ENCODE data around the gene ACACB.

ACACB gene

DNA sequence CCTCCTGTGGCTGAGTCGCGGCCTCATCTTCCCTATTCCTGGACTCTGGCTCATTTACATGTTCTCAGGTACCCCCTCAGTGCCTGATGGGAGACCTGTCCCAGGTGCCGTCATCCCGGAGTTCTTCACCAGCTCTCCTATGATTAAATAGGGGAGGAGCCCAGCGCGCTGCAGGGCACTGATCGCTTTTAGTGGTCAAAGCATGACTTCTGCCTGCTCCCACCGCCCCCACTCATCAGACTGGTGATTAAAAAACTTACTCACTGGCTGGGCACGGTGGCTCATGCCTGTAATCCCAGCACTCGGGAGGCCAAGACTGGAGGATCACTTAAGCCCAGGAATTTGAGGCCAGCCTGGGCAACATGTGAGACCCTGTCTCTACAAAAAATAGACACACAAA lies 106.8 kb downstream of the ACACB start:
- no peak overlapping the region for H3K4me2 ChIP-seq (ENCODE audit: low read length)
- H3K9me3 ChIP-seq (replicated peaks; ENCODE audit: low read length) = no peaks in the 10 kb centered on the region
- no peak overlapping the region for H3K9ac ChIP-seq (ENCODE audit: low read depth, low read length)
- no peaks in the 10 kb centered on the region for H3K4me1 ChIP-seq (ENCODE audit: control insufficient read depth, insufficient read depth, low read length)
- H3K27me3 ChIP-seq (ENCODE audit: control insufficient read depth, insufficient read depth, low read length) = no peaks in the 10 kb centered on the region
- H3K4me3 ChIP-seq (ENCODE audit: low read length) = no peak overlapping the region
- H3K36me3 ChIP-seq (ENCODE audit: insufficient read depth, low read length) = no peaks in the 10 kb centered on the region

DNA sequence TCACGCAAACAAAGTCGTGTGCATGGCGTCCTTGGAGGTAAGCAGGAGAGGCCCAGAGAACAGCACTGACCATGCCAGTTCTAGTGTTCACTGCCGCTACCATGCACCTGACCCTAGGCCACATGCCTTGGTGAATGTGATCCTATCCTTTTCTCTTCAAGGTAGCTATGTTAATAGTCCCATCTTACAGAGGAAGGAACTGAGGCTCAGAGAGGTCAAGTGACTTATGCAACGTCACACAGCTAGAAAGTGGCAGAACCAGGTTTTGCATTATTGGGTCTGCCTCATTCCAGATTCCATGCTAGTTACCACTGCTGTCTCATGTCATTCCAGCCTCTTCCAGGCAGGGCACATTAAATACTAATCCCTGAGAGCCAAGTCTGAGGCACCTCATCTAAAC lies 107.5 kb downstream of the ACACB start:
- Histone ChIP-seq H3K4me1 (ENCODE audit: control insufficient read depth, insufficient read depth, low read length) (no peaks in the 10 kb centered on the region), H3K9me3 (replicated peaks; ENCODE audit: low read length) (no peaks in the 10 kb centered on the region), H3K9ac (ENCODE audit: low read depth, low read length) (no peak overlapping the region), H3K4me2 (ENCODE audit: low read length) (no peak overlapping the region), H3K27me3 (ENCODE audit: control insufficient read depth, insufficient read depth, low read length) (no peaks in the 10 kb centered on the region), H3K4me3 (ENCODE audit: low read length) (no peak overlapping the region), H3K36me3 (ENCODE audit: insufficient read depth, low read length) (no peaks in the 10 kb centered on the region)

DNA sequence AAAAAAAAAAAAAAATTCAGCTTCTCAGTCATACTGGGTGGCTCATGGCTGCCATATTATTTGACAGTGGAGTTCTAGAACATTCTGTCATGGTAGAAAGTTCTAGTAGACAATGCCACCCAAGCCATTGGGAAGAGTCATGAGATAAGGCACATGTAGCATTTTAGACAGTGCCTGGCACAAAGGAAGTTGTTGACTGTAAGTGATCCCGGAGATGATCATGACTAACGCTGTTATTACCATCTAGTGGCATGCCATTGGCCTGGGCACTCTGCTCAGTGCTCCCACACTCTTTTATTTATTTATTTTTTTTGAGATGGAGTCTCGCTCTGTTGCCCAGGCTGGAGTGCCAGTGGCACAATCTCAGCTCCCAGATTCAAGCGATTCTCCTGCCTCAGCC lies 112.3 kb downstream of the ACACB start:
- H3K27me3 ChIP-seq (ENCODE audit: control insufficient read depth, insufficient read depth, low read length) = no peaks in the 10 kb centered on the region
- H3K4me3 ChIP-seq (ENCODE audit: low read length) = no peak overlapping the region
- H3K4me2 ChIP-seq (ENCODE audit: low read length) = no peak overlapping the region
- no peaks in the 10 kb centered on the region for H3K4me1 ChIP-seq (ENCODE audit: control insufficient read depth, insufficient read depth, low read length)
- no peak overlapping the region for H3K9ac ChIP-seq (ENCODE audit: low read depth, low read length)
- H3K36me3 ChIP-seq (ENCODE audit: insufficient read depth, low read length) = no peaks in the 10 kb centered on the region
- no peaks in the 10 kb centered on the region for H3K9me3 ChIP-seq (replicated peaks; ENCODE audit: low read length)

DNA sequence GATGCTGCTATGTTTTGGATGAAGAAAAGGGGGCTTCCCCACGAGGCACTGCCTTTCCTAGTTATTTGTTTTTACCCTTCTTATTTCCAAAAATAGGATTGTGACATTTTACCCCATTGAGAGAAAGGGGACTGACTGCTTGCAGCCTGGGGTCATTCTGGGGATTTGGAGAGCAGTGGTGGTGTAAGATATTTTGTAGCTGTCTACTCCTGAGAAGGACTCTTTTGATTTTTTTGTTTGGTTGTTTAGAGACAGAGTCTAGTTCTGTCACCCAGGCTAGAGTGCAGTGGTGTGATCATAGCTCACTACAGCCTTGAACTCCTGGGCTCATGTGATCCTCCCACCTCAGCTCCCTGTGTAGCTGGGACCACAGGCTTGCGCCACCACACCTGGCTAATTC lies 113.8 kb downstream of the ACACB start:
- Histone ChIP-seq H3K4me1 (ENCODE audit: control insufficient read depth, insufficient read depth, low read length) (no peaks in the 10 kb centered on the region), H3K4me3 (ENCODE audit: low read length) (no peak overlapping the region), H3K36me3 (ENCODE audit: insufficient read depth, low read length) (no peaks in the 10 kb centered on the region), H3K27me3 (ENCODE audit: control insufficient read depth, insufficient read depth, low read length) (no peaks in the 10 kb centered on the region), H3K9ac (ENCODE audit: low read depth, low read length) (no peak overlapping the region), H3K9me3 (replicated peaks; ENCODE audit: low read length) (no peaks in the 10 kb centered on the region), H3K4me2 (ENCODE audit: low read length) (no peak overlapping the region)

DNA sequence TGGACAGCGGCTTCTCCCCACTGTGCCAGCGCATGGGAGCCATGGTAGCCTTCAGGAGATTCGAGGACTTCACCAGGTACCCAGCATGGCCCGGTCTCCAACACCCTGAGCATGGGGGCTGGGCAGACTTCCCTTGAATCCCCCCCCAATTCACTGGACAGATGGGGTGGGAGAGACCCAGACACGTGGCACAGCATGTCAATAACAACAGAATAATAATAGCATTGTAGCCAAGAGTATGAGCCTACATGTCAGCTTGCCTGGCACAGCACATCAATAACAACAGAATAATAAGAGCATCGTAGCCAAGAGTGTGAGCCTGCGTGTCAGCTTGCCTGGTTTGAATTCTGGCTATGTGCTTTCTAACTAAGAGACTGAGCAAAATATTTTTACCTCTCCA lies 116.3 kb downstream of the ACACB start:
- Histone ChIP-seq H3K9me3 (replicated peaks; ENCODE audit: low read length) (no peaks in the 10 kb centered on the region), H3K4me1 (ENCODE audit: control insufficient read depth, insufficient read depth, low read length) (no peaks in the 10 kb centered on the region), H3K9ac (ENCODE audit: low read depth, low read length) (no peak overlapping the region), H3K4me2 (ENCODE audit: low read length) (no peak overlapping the region), H3K27me3 (ENCODE audit: control insufficient read depth, insufficient read depth, low read length) (no peaks in the 10 kb centered on the region), H3K4me3 (ENCODE audit: low read length) (no peak overlapping the region), H3K36me3 (ENCODE audit: insufficient read depth, low read length) (no peaks in the 10 kb centered on the region)

DNA sequence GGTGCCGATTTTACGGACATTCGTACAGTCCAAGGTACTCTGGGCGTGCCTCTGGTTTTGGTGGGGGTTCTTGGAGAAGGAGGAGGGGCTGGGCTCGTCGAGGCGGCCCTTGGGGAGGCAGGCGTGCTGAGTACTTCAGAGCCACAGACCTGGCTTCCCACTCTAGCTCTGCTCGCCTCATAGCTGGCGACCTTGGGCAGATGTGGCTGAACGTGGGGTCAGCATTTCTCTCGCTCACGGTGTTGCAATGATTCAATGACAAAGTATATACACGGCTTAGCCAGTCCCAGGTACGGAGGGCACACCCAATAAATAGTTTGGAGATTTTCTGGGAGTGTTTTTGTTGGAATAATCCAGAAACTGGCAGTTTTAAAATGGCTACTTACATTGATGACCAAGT lies 117.6 kb downstream of the ACACB start:
- no peak overlapping the region for H3K9ac ChIP-seq (ENCODE audit: low read depth, low read length)
- no peaks in the 10 kb centered on the region for H3K27me3 ChIP-seq (ENCODE audit: control insufficient read depth, insufficient read depth, low read length)
- H3K9me3 ChIP-seq (replicated peaks; ENCODE audit: low read length) = no peaks in the 10 kb centered on the region
- no peaks in the 10 kb centered on the region for H3K4me1 ChIP-seq (ENCODE audit: control insufficient read depth, insufficient read depth, low read length)
- no peak overlapping the region for H3K4me3 ChIP-seq (ENCODE audit: low read length)
- H3K4me2 ChIP-seq (ENCODE audit: low read length) = no peak overlapping the region
- no peaks in the 10 kb centered on the region for H3K36me3 ChIP-seq (ENCODE audit: insufficient read depth, low read length)

DNA sequence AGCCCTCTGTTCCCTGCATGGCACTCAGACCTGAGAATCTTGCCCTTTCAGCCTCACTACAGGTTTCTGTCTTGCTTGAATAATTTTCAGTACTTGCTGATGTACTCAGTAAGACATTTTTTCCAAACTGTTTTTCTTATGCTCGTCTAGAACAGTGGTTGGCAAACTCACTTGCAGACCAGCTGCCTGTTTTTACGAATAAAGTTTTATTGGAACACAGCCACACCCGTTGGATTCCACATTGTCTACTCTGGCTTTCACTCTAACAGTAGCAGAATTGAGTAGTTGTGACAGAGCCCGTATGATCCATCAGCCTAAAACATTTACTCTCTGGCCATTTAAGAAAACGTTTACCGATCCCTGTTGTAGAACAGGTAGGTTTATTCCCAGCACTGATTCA lies 119.9 kb downstream of the ACACB start:
- Histone ChIP-seq H3K27me3 (ENCODE audit: control insufficient read depth, insufficient read depth, low read length) (no peaks in the 10 kb centered on the region), H3K36me3 (ENCODE audit: insufficient read depth, low read length) (no peaks in the 10 kb centered on the region), H3K4me3 (ENCODE audit: low read length) (no peak overlapping the region), H3K4me1 (ENCODE audit: control insufficient read depth, insufficient read depth, low read length) (no peaks in the 10 kb centered on the region), H3K4me2 (ENCODE audit: low read length) (no peak overlapping the region), H3K9ac (ENCODE audit: low read depth, low read length) (no peak overlapping the region), H3K9me3 (replicated peaks; ENCODE audit: low read length) (no peaks in the 10 kb centered on the region)

DNA sequence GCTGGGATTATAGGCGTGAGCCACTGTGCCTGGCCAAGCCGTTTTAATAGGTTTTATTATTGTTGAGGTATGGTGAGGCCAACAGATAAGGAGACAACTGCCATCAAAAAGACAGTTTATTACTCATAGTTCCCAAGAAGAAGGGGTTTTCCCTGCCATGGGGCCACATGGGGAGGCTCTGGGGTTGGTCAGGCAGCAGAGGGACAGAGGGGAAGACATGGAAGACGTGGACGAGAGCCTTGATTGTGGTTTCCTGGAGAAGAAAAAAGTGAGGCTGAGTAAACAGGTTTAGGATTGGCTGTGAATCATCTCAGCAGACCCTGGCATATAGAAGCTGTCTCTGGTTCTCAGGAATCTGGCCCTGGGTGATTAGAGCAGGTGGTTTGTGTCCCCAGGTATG lies 122.8 kb downstream of the ACACB start:
- no peaks in the 10 kb centered on the region for H3K36me3 ChIP-seq (ENCODE audit: insufficient read depth, low read length)
- no peaks in the 10 kb centered on the region for H3K4me1 ChIP-seq (ENCODE audit: control insufficient read depth, insufficient read depth, low read length)
- no peak overlapping the region for H3K4me2 ChIP-seq (ENCODE audit: low read length)
- H3K4me3 ChIP-seq (ENCODE audit: low read length) = no peak overlapping the region
- H3K27me3 ChIP-seq (ENCODE audit: control insufficient read depth, insufficient read depth, low read length) = no peaks in the 10 kb centered on the region
- H3K9ac ChIP-seq (ENCODE audit: low read depth, low read length) = no peak overlapping the region
- no peaks in the 10 kb centered on the region for H3K9me3 ChIP-seq (replicated peaks; ENCODE audit: low read length)

DNA sequence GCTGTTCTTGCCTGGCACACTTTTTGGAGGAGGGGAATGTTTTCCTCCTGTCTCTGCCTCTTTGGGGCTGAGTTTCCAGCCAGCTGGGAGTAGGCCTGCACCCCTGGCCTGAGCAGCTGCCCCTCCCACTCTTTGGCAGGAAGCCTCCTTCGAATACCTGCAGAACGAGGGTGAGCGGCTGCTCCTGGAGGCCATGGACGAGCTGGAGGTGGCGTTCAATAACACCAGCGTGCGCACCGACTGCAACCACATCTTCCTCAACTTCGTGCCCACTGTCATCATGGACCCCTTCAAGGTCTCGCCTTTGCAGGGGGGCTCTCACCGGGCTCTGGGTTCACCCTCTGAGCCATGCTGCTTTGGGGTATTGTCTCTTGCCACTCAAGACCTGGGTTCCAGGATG lies 123.3 kb downstream of the ACACB start:
- Histone ChIP-seq H3K36me3 (ENCODE audit: insufficient read depth, low read length) (no peaks in the 10 kb centered on the region), H3K4me3 (ENCODE audit: low read length) (no peak overlapping the region), H3K27me3 (ENCODE audit: control insufficient read depth, insufficient read depth, low read length) (no peaks in the 10 kb centered on the region), H3K9ac (ENCODE audit: low read depth, low read length) (no peak overlapping the region), H3K9me3 (replicated peaks; ENCODE audit: low read length) (no peaks in the 10 kb centered on the region), H3K4me2 (ENCODE audit: low read length) (no peak overlapping the region), H3K4me1 (ENCODE audit: control insufficient read depth, insufficient read depth, low read length) (no peaks in the 10 kb centered on the region)

DNA sequence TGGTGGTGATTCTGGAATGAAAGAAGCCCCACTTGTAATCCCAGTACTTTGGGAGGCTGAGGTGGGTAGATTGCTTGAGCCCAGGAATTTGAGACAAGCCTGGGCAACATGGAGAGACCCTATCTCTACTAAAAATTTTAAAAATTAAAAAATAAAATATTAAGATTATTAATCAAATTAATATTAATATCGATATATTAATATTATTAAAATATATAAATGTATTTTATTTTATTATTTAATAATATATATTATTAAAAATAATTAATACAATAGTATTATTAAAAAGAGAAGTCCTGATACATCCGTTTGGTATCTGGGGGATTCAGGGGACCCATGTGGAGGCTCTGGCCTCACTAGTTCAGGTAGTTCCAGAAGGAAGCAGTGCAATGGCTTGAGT lies 124.0 kb downstream of the ACACB start:
- Histone ChIP-seq H3K9ac (ENCODE audit: low read depth, low read length) (no peak overlapping the region), H3K36me3 (ENCODE audit: insufficient read depth, low read length) (no peaks in the 10 kb centered on the region), H3K4me3 (ENCODE audit: low read length) (no peak overlapping the region), H3K4me1 (ENCODE audit: control insufficient read depth, insufficient read depth, low read length) (no peaks in the 10 kb centered on the region), H3K9me3 (replicated peaks; ENCODE audit: low read length) (no peaks in the 10 kb centered on the region), H3K4me2 (ENCODE audit: low read length) (no peak overlapping the region), H3K27me3 (ENCODE audit: control insufficient read depth, insufficient read depth, low read length) (no peaks in the 10 kb centered on the region)

DNA sequence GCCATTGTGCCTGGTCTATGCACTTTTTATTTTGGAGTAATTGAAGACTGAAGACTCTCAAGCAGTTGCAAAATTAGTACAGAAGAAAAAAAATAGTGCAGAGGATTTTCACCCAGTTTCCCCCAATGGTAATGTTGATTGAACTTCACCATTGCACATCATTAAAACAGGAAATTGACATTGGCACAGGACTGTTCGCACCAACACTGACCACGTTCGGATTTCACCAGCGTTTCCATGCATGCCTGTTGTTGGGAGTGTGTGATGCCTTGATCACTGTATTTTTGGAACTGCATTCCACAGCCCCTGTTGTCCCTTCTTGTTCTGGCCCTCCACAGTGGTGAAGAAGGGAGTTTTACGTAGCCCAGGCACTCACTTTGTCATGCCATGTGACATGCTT lies 125.5 kb downstream of the ACACB start:
- H3K36me3 ChIP-seq (ENCODE audit: insufficient read depth, low read length) = no peaks in the 10 kb centered on the region
- no peaks in the 10 kb centered on the region for H3K9me3 ChIP-seq (replicated peaks; ENCODE audit: low read length)
- no peak overlapping the region for H3K4me3 ChIP-seq (ENCODE audit: low read length)
- no peak overlapping the region for H3K9ac ChIP-seq (ENCODE audit: low read depth, low read length)
- H3K27me3 ChIP-seq (ENCODE audit: control insufficient read depth, insufficient read depth, low read length) = no peaks in the 10 kb centered on the region
- H3K4me2 ChIP-seq (ENCODE audit: low read length) = no peak overlapping the region
- no peaks in the 10 kb centered on the region for H3K4me1 ChIP-seq (ENCODE audit: control insufficient read depth, insufficient read depth, low read length)

DNA sequence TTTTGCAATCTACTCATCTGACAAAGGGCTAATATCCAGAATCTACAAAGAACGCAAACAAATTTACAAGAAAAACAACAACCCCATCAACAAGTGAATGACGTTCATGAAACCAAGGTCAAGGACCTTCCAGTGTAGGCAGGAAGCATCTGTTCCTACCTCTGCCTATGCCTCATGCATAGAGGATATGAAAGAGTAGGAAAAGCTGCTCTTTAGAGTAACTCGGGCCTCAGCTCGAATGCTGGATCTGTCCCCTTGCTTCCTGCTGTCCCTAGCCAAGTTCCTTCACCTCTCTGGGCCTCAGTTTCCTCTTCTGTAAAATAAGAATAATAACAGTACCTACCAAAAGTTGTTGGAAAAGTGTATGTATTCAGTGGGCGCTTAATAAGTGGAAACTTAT lies 127.7 kb downstream of the ACACB start:
- Histone ChIP-seq H3K4me3 (ENCODE audit: low read length) (no peak overlapping the region), H3K27me3 (ENCODE audit: control insufficient read depth, insufficient read depth, low read length) (no peaks in the 10 kb centered on the region), H3K9ac (ENCODE audit: low read depth, low read length) (no peak overlapping the region), H3K4me2 (ENCODE audit: low read length) (no peak overlapping the region), H3K36me3 (ENCODE audit: insufficient read depth, low read length) (no peaks in the 10 kb centered on the region), H3K4me1 (ENCODE audit: control insufficient read depth, insufficient read depth, low read length) (no peaks in the 10 kb centered on the region), H3K9me3 (replicated peaks; ENCODE audit: low read length) (no peaks in the 10 kb centered on the region)

DNA sequence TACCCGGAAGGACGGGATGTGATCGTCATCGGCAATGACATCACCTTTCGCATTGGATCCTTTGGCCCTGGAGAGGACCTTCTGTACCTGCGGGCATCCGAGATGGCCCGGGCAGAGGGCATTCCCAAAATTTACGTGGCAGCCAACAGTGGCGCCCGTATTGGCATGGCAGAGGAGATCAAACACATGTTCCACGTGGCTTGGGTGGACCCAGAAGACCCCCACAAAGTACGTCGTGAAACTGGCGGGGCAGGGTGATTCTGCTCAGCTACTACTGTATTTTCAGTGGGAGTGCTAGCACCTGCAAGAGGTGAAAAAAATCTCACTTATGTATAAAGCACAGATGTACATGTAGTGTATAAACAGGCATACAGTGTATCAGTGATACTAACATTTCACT lies 129.8 kb downstream of the ACACB start:
- Histone ChIP-seq H3K9me3 (replicated peaks; ENCODE audit: low read length) (no peaks in the 10 kb centered on the region), H3K27me3 (ENCODE audit: control insufficient read depth, insufficient read depth, low read length) (no peaks in the 10 kb centered on the region), H3K4me3 (ENCODE audit: low read length) (no peak overlapping the region), H3K36me3 (ENCODE audit: insufficient read depth, low read length) (no peaks in the 10 kb centered on the region), H3K9ac (ENCODE audit: low read depth, low read length) (no peak overlapping the region), H3K4me1 (ENCODE audit: control insufficient read depth, insufficient read depth, low read length) (no peaks in the 10 kb centered on the region), H3K4me2 (ENCODE audit: low read length) (no peak overlapping the region)
